OCI-LY7 (cell line): ENCODE measurements around the gene WFS1. TPM values are rescaled to one million over a fixed set of nuclear protein-coding genes. Genes with fewer than 3 reads are reported as not detected.

Source experiments
- BruUV-seq: library from RNA; stranded (reverse); fragments of 400-500 nt; replicated peaks from 2 replicates; lab custom pipeline; 2021; lab: Mats Ljungman, UMichigan
- CTCF ChIA-PET: fragments of 300-600 bp; sonication (Branson Sonifier 250); formaldehyde crosslinking; loops from one replicate; lab custom pipeline; 2022; ENCODE audit warnings: antibody characterized with exemption; ENCODE audit not compliant: unreplicated experiment; lab: Charles Lee
- POLR2A ChIA-PET: fragments of 300-600 bp; sonication (Branson Sonifier 250); formaldehyde crosslinking; loops from one replicate; lab custom pipeline; 2022; ENCODE audit warnings: antibody characterized with exemption; lab: Charles Lee
- DNase-seq: peaks from one replicate; pipeline ENCODE4 v3.0.0-alpha.2; 2015; ENCODE audit warnings: low spot score
- H2AFZ ChIP-seq: fragments of 200-600 bp; sonication (generic), shearing (Covaris generic); 2 replicates; pipeline ENCODE4 v1.6.1; 2014; ENCODE audit warnings: mild to moderate bottlenecking, antibody characterized with exemption, low read length, moderate library complexity
- H3K27ac ChIP-seq: fragments of 200-600 bp; sonication (generic); 2 replicates; pipeline ENCODE4 v1.5.1; 2014; ENCODE audit warnings: mixed run types, low read depth, mild to moderate bottlenecking, moderate library complexity, low read length, inconsistent platforms; ENCODE audit not compliant: poor library complexity, severe bottlenecking
- H3K36me3 ChIP-seq: fragments of 200-600 bp; sonication (generic); 2 replicates; pipeline ENCODE4 v1.6.1; 2014; ENCODE audit warnings: mild to moderate bottlenecking, antibody characterized with exemption, low read length, moderate library complexity, mixed read lengths; ENCODE audit not compliant: insufficient read depth
- H3K4me1 ChIP-seq: fragments of 200-600 bp; sonication (generic); 2 replicates; pipeline ENCODE4 v1.5.1; 2014; ENCODE audit warnings: mild to moderate bottlenecking, low read length; ENCODE audit not compliant: insufficient read depth, poor library complexity, severe bottlenecking
- H3K4me2 ChIP-seq: fragments of 200-600 bp; sonication (generic); 2 replicates; pipeline ENCODE4 v1.6.1; 2014; ENCODE audit warnings: mild to moderate bottlenecking, low read length
- H3K4me3 ChIP-seq: fragments of 200-600 bp; sonication (generic); 2 replicates; pipeline ENCODE4 v1.5.1; 2014; ENCODE audit warnings: mild to moderate bottlenecking, low read depth, low read length; ENCODE audit not compliant: poor library complexity, severe bottlenecking
- H3K79me2 ChIP-seq: fragments of 200-600 bp; sonication (generic); 2 replicates; pipeline ENCODE4 v1.6.1; 2016; ENCODE audit warnings: low read depth, mild to moderate bottlenecking, low read length, moderate library complexity, mixed read lengths; ENCODE audit not compliant: insufficient read depth
- H3K9me2 ChIP-seq: fragments of 200-600 bp; sonication (generic); 2 replicates; pipeline ENCODE4 v1.6.1; 2016; ENCODE audit warnings: mild to moderate bottlenecking, low read length, mixed read lengths; ENCODE audit not compliant: insufficient read depth
- H3K9me3 ChIP-seq: fragments of 200-600 bp; sonication (generic); 2 replicates; pipeline ENCODE4 v1.6.1; 2014; ENCODE audit warnings: mild to moderate bottlenecking, mixed run types, low read length, mixed read lengths
- H4K20me1 ChIP-seq: fragments of 200-600 bp; sonication (generic); 2 replicates; pipeline ENCODE4 v1.6.1; 2014; ENCODE audit warnings: mild to moderate bottlenecking, antibody characterized with exemption, low read length, moderate library complexity, mixed read lengths; ENCODE audit not compliant: insufficient read depth
- CTCF ChIP-seq: fragments of 200-600 bp; sonication (generic); conservative IDR thresholded peaks from 2 replicates; pipeline ENCODE4 v1.5.1; 2014; ENCODE audit warnings: mild to moderate bottlenecking, antibody characterized with exemption, low read length, moderate library complexity, mixed read lengths
- EZH2phosphoT487 ChIP-seq: fragments of 200-600 bp; sonication (generic); IDR thresholded peaks from 2 replicates; pipeline ENCODE4 v1.6.1; 2018; ENCODE audit warnings: low read depth, borderline replicate concordance, mild to moderate bottlenecking, mixed run types, antibody characterized with exemption, low read length, moderate library complexity, mixed read lengths
- intact Hi-C: fragments of 100-400 bp; cut with micrococcal nuclease; formaldehyde crosslinking; loops from one replicate; pipeline ENCODE4 v1.10.0; 2022; ENCODE audit not compliant: unreplicated experiment
- total RNA-seq, 2 experiments: library from RNA; depleted of rRNA in 1 of 2; stranded (reverse); fragments of >200 nt in 1 of 2; shearing (Covaris generic) in 1 of 2; gene quantifications; 2 replicates each; pipeline ENCODE4 v1.2.3, GENCODE V29; 2014 to 2022

The WFS1 gene
- total RNA-seq, 2 experiments from 2014 or later: 6.1 to 14.5 TPM

DNA sequence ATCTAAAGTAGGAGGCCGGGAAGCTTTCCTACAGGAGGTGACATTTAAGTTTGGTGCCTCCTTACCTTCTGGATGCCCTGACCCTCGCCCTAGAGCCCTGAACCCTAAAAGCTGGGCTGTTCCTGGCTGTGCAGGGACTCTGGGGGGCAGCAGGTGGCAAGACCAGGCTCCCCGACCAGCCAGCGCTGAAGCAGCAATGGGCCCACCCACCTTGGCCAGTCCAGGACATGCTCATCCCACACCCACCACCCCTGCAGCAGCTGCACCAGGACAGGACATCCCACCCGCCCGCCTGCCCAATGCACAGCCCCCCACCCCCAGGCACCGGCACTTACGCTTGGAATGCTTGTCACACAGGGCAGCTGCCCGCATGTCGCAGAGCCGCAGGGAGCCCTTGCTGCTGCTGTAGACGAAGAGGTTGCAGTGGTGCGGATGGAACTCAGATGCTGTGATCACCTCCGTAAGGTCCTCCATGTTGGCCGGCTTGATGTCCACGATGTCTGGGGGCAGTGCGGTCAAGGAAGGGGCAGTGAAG, 77.9 kb downstream of the WFS1 start:
- ChIA-PET POLR2A (no interaction called here), CTCF (no interaction called here)
- H3K79me2 ChIP-seq: no peaks in the 10 kb centered on the region
- H3K9me3 ChIP-seq: no peaks in the 10 kb centered on the region
- H3K4me1 ChIP-seq: no peaks in the 10 kb centered on the region
- DNase-seq: no peak
- no peak overlapping the region for H3K27ac ChIP-seq
- no peak for TF ChIP-seq CTCF
- TF ChIP-seq EZH2phosphoT487: no peak
- H3K9me2 ChIP-seq: no peaks in the 10 kb centered on the region
- H3K4me2 ChIP-seq: no peak overlapping the region
- no peaks in the 10 kb centered on the region for H3K36me3 ChIP-seq
- H3K4me3 ChIP-seq: no peak overlapping the region
- H4K20me1 ChIP-seq: no peaks in the 10 kb centered on the region
- BruUV-seq: no TSS peak
- intact Hi-C loops: no loop called here
- H2AFZ ChIP-seq: no peak overlapping the region

GRCh38 chr4:6348408-6348807, 78.8 kb downstream of the WFS1 start:
- POLR2A ChIA-PET: no interaction called here
- Histone ChIP-seq H3K27ac (no peak overlapping the region), H3K4me1 (no peaks in the 10 kb centered on the region), H3K4me3 (no peak overlapping the region), H3K36me3 (no peaks in the 10 kb centered on the region), H2AFZ (no peak overlapping the region), H3K9me3 (no peaks in the 10 kb centered on the region), H4K20me1 (no peaks in the 10 kb centered on the region), H3K9me2 (no peaks in the 10 kb centered on the region), H3K79me2 (no peaks in the 10 kb centered on the region), H3K4me2 (no peak overlapping the region)
- TF ChIP-seq EZH2phosphoT487 (no peak), CTCF (no peak)
- DNase-seq: no peak
- no TSS peak for BruUV-seq
- intact Hi-C loops: no loop called here
- CTCF ChIA-PET: no interaction called here

DNA sequence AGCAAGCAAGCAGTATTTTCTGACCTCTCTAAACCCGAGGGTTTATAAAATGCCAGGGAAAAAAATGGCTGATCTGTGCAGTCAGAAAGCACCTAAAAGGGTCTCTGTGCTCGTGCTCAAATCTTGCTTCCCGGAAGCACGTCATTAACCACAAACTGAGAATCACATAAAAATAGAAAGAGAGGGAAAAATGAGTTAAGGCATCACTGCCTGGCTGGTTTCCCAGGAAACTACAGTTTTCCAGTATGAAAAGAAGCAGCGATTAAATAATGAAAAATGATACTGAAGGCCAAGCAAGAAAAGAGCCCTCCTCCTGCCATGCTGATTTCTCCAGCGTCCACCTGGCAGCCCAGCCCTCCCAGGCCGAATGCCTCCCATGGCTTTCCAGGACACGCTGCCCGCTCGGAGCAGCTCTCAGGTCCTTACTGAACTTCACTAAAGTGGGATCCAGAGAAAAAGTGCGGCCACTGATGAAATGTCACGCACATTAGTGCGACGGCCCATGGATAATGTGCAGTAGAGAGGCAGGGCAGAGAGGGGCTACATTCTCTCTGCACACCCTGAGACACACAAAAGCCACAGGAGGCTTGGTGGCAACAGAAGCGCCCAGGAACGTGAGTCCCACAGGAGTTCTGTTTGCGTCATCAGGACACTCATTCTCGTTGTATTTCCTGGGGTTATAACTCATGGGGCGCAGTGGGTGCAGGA, 80.4 kb downstream of the WFS1 start:
- no peak for DNase-seq
- Histone ChIP-seq H3K9me2 (no peaks in the 10 kb centered on the region), H3K27ac (no peak overlapping the region), H3K4me2 (no peak overlapping the region), H3K4me1 (no peaks in the 10 kb centered on the region), H3K79me2 (no peaks in the 10 kb centered on the region), H2AFZ (no peak overlapping the region), H4K20me1 (no peaks in the 10 kb centered on the region), H3K36me3 (no peaks in the 10 kb centered on the region), H3K9me3 (no peaks in the 10 kb centered on the region), H3K4me3 (no peak overlapping the region)
- intact Hi-C loops: no loop called here
- CTCF ChIA-PET: no interaction called here
- TF ChIP-seq CTCF (no peak), EZH2phosphoT487 (no peak)
- POLR2A ChIA-PET: interaction anchor here (0.6 kb wide), 1 partner anchor 193 kb away, joined by 4 read pairs; no protein-coding TSS in a partner anchor
- no TSS peak for BruUV-seq
